Activated CD8-positive, alpha-beta memory T cell treated with anti-CD3 and anti-CD28 coated beads for 4 hours (primary cell): Measurements from ENCODE around the gene TRIP12.
"Not testable (repeated sequence)": the region's sequence is repeated elsewhere in the genome, so short reads cannot be mapped to it uniquely, and the experiment has no call there.

Experiments used
- DNase-seq, 2 donors: peaks; one replicate each; pipeline ENCODE4 v3.0.0-alpha.2; 2020; ENCODE audit warnings: low read depth in 2 of 2

The TRIP12 gene

GRCh38 chr2:229768235-229768634 is 153.6 kb downstream of the TRIP12 start:
- no peak for DNase-seq

- DNase-seq: no peak
Measured at GRCh38 chr2:229765721-229766120, 156.1 kb downstream of the TRIP12 start.

GRCh38 chr2:229761663-229762062 is 160.1 kb downstream of the TRIP12 start:
- DNase-seq: no peak

- DNase-seq: not testable (repeated sequence)
Measured at GRCh38 chr2:229757462-229757861, 164.3 kb downstream of the TRIP12 start.

GRCh38 chr2:229752970-229753729 is 168.7 kb downstream of the TRIP12 start:
- DNase-seq: no peak

GRCh38 chr2:229749779-229750178 is 172.0 kb downstream of the TRIP12 start:
- no peak for DNase-seq

- no peak for DNase-seq
Measured at GRCh38 chr2:229748950-229749349, 172.9 kb downstream of the TRIP12 start.

GRCh38 chr2:229742691-229743090 is 179.1 kb downstream of the TRIP12 start:
- DNase-seq: not testable (repeated sequence)

GRCh38 chr2:229740279-229740678 is 181.5 kb downstream of the TRIP12 start:
- no peak for DNase-seq

GRCh38 chr2:229738024-229738625 is 183.7 kb downstream of the TRIP12 start:
- no peak for DNase-seq

- no peak for DNase-seq
Measured at GRCh38 chr2:229734410-229734809, 187.4 kb downstream of the TRIP12 start.

GRCh38 chr2:229733611-229734245 is 188.1 kb downstream of the TRIP12 start:
- no peak for DNase-seq

GRCh38 chr2:229732897-229733296 is 188.9 kb downstream of the TRIP12 start:
- no peak for DNase-seq

- no peak for DNase-seq
Measured at GRCh38 chr2:229731916-229732315, 189.9 kb downstream of the TRIP12 start.

GRCh38 chr2:229731363-229731762 is 190.4 kb downstream of the TRIP12 start:
- DNase-seq: no peak

- no peak for DNase-seq
Measured at GRCh38 chr2:229728370-229728769, 193.4 kb downstream of the TRIP12 start.

- DNase-seq: no peak
Measured at GRCh38 chr2:229726643-229727042, 195.2 kb downstream of the TRIP12 start.

- no peak for DNase-seq
Measured at GRCh38 chr2:229725716-229726574, 195.9 kb downstream of the TRIP12 start.

- not testable (repeated sequence) for DNase-seq
Measured at GRCh38 chr2:229723192-229723591, 198.6 kb downstream of the TRIP12 start.

- no peak for DNase-seq
Measured at GRCh38 chr2:229719926-229720647, 201.7 kb downstream of the TRIP12 start.

- no peak for DNase-seq
Measured at GRCh38 chr2:229718057-229718456, 203.8 kb downstream of the TRIP12 start.
